GM23338 (cell line): Measurements from ENCODE around the gene LAPTM5. TPM values are rescaled to one million over a fixed set of nuclear protein-coding genes. Genes with fewer than 3 reads are reported as not detected.

Experiments used
- ATAC-seq: fragments of 200-7000 bp; cut with Tn5 transposase; 3 replicates; pipeline ENCODE4 v1.9.1; 2020
- DNase-seq: peaks from one replicate; pipeline ENCODE4 v3.0.0-alpha.2; 2015; ENCODE audit warnings: low spot score
- H2AFZ ChIP-seq: fragments of 200-600 bp; sonication (generic); 2 replicates; pipeline ENCODE4 v1.8.0; 2016; ENCODE audit warnings: antibody characterized with exemption, mild to moderate bottlenecking, moderate library complexity
- H3F3A ChIP-seq: fragments of 200-600 bp; sonication (generic); replicated peaks from 2 replicates; pipeline ENCODE4 v1.8.0; 2017; ENCODE audit warnings: antibody characterized with exemption, mixed run types, low read depth
- H3K27ac ChIP-seq: fragments of 200-600 bp; sonication (generic); 2 replicates; pipeline ENCODE4 v1.6.1; 2016; ENCODE audit warnings: low read depth
- H3K27me3 ChIP-seq: fragments of 200-600 bp; sonication (generic); 2 replicates; pipeline ENCODE4 v1.8.0; 2016; ENCODE audit warnings: mild to moderate bottlenecking, mixed run types, moderate library complexity; ENCODE audit not compliant: insufficient read depth
- H3K36me3 ChIP-seq: fragments of 200-600 bp; sonication (generic); 2 replicates; pipeline ENCODE4 v1.8.0; 2016; ENCODE audit warnings: mild to moderate bottlenecking; ENCODE audit not compliant: insufficient read depth
- H3K4me1 ChIP-seq: fragments of 200-600 bp; sonication (generic); 2 replicates; pipeline ENCODE4 v1.8.0; 2016; ENCODE audit warnings: mild to moderate bottlenecking, moderate library complexity; ENCODE audit not compliant: insufficient read depth
- H3K4me2 ChIP-seq: fragments of 200-600 bp; sonication (generic); 2 replicates; pipeline ENCODE4 v1.7.1; 2017; ENCODE audit warnings: mixed run types
- H3K4me3 ChIP-seq: fragments of 200-600 bp; sonication (generic); 2 replicates; pipeline ENCODE4 v1.6.1; 2016; ENCODE audit warnings: mixed run types
- H3K79me2 ChIP-seq: fragments of 200-600 bp; sonication (generic); replicated peaks from 2 replicates; pipeline ENCODE4 v1.8.0; 2017; ENCODE audit warnings: mild to moderate bottlenecking; ENCODE audit not compliant: insufficient read depth
- H3K9me2 ChIP-seq: fragments of 200-600 bp; sonication (generic); 2 replicates; pipeline ENCODE4 v1.8.0; 2017; ENCODE audit not compliant: insufficient read depth
- H4K20me1 ChIP-seq: fragments of 200-600 bp; sonication (generic); replicated peaks from 2 replicates; pipeline ENCODE4 v1.8.0; 2017; ENCODE audit warnings: mild to moderate bottlenecking; ENCODE audit not compliant: insufficient read depth
- H3K27ac Mint-ChIP-seq: 2 replicates; pipeline ENCODE4 v1.8.0; 2020; ENCODE audit warnings: inconsistent platforms, mild to moderate bottlenecking, moderate library complexity, mixed read lengths
- H3K27me3 Mint-ChIP-seq: 3 replicates; pipeline ENCODE4 v1.8.0; 2022; ENCODE audit warnings: low read depth, mild to moderate bottlenecking, moderate library complexity, mixed read lengths, inconsistent platforms; ENCODE audit not compliant: insufficient read depth, poor library complexity
- H3K36me3 Mint-ChIP-seq: 3 replicates; pipeline ENCODE4 v1.8.0; 2021; ENCODE audit warnings: low read depth, mild to moderate bottlenecking, inconsistent platforms, moderate library complexity, mixed read lengths
- H3K4me1 Mint-ChIP-seq: 3 replicates; pipeline ENCODE4 v1.8.0; 2020; ENCODE audit warnings: mild to moderate bottlenecking, inconsistent platforms, mixed read lengths
- H3K4me3 Mint-ChIP-seq: 3 replicates; pipeline ENCODE4 v1.8.0; 2021; ENCODE audit warnings: moderate library complexity, mild to moderate bottlenecking, inconsistent platforms, mixed read lengths
- H3K9me3 Mint-ChIP-seq: 3 replicates; pipeline ENCODE4 v1.8.0; 2020; ENCODE audit warnings: moderate library complexity, mild to moderate bottlenecking, inconsistent platforms, mixed read lengths
- CREB1 ChIP-seq: fragments of 250-450 bp; sonication (Bioruptor Pico); IDR thresholded peaks from 2 replicates; pipeline ENCODE4 v1.5.0; 2020; ENCODE audit warnings: low read depth, mild to moderate bottlenecking, moderate library complexity
- CTCF ChIP-seq, 2 experiments: fragments of 200-600 bp in 1 of 2; sonication (generic) in 1 of 2; conservative IDR thresholded peaks; 2 replicates each; pipeline versions ENCODE4 v1.5.1 to v1.6.1; 2016 to 2017; ENCODE audit warnings: antibody characterized with exemption in 2 of 2, low read depth in 2 of 2, mild to moderate bottlenecking in 2 of 2, moderate library complexity in 1 of 2
- ETS1 ChIP-seq: IDR thresholded peaks from 2 replicates; pipeline ENCODE4 v1.6.1; 2016; ENCODE audit warnings: antibody characterized with exemption
- EZH2 ChIP-seq: fragments of 200-600 bp; sonication (generic); IDR thresholded peaks from one replicate; pipeline ENCODE4 v1.8.0; 2017; ENCODE audit warnings: antibody characterized with exemption, mild to moderate bottlenecking, low read depth; ENCODE audit not compliant: unreplicated experiment
- EZH2phosphoT487 ChIP-seq: fragments of 200-600 bp; sonication (generic); IDR thresholded peaks from one replicate; pipeline ENCODE4 v1.8.1; 2018; ENCODE audit warnings: antibody characterized with exemption; ENCODE audit not compliant: unreplicated experiment
- JUNB ChIP-seq: IDR thresholded peaks from one replicate; pipeline ENCODE4 v1.6.1; 2016; ENCODE audit warnings: antibody characterized with exemption; ENCODE audit not compliant: unreplicated experiment
- NANOG ChIP-seq: IDR thresholded peaks from 2 replicates; pipeline ENCODE4 v1.6.1; 2016; ENCODE audit warnings: antibody characterized with exemption, borderline replicate concordance
- POLR2AphosphoS5 ChIP-seq: IDR thresholded peaks from 2 replicates; pipeline ENCODE4 v1.6.1; 2016; ENCODE audit warnings: antibody characterized with exemption, low read depth
- REST ChIP-seq: IDR thresholded peaks from one replicate; pipeline ENCODE4 v1.6.1; 2018; ENCODE audit warnings: antibody characterized with exemption; ENCODE audit not compliant: unreplicated experiment
- STAT1 ChIP-seq: IDR thresholded peaks from one replicate; pipeline ENCODE4 v1.6.1; 2016; ENCODE audit warnings: antibody characterized with exemption; ENCODE audit not compliant: unreplicated experiment
- ZNF114 ChIP-seq: fragments of 250-450 bp; sonication (Bioruptor Pico); IDR thresholded peaks from 2 replicates; pipeline ENCODE4 v1.5.0; 2020; ENCODE audit warnings: mild to moderate bottlenecking, moderate library complexity
- ZNF331 ChIP-seq: fragments of 250-450 bp; sonication (Bioruptor Pico); IDR thresholded peaks from 2 replicates; pipeline ENCODE4 v1.5.0; 2020; ENCODE audit warnings: low read depth, mild to moderate bottlenecking, moderate library complexity
- ZNF462 ChIP-seq: fragments of 250-450 bp; sonication (Bioruptor Pico); IDR thresholded peaks from 2 replicates; pipeline ENCODE4 v1.5.0; 2020; ENCODE audit warnings: mild to moderate bottlenecking, moderate library complexity
- polyA plus RNA-seq: library from polyadenylated mRNA; unstranded; fragments of >200 nt; fragmentation: Nextera tagmentation; extraction: Ambion mirVana; gene quantifications from 2 replicates; pipeline ENCODE4 v1.2.1, GENCODE V29; 2016
- total RNA-seq: library from RNA; depleted of rRNA; stranded (reverse); fragments of >200 nt; shearing (Covaris generic); gene quantifications from 2 replicates; pipeline ENCODE4 v1.2.3, GENCODE V29; 2014

Gene LAPTM5
- total and polyA plus RNA-seq, 2 experiments from 2014 or later, result 0.21 TPM; not detected in 1

GRCh38 chr1:30773722-30774358 lies 16.3 kb upstream of the LAPTM5 start:
- no peaks in the 10 kb centered on the region for H3K9me3 Mint-ChIP-seq
- Histone ChIP-seq H3K4me1 (no peaks in the 10 kb centered on the region), H4K20me1 (no peaks in the 10 kb centered on the region), H3K4me3 (no peak overlapping the region), H3K9me2 (no peaks in the 10 kb centered on the region), H3F3A (no peaks in the 10 kb centered on the region), H3K27me3 (no peaks in the 10 kb centered on the region), H3K36me3 (no peaks in the 10 kb centered on the region), H3K79me2 (no peaks in the 10 kb centered on the region), H3K27ac (no peak overlapping the region), H2AFZ (no peak overlapping the region), H3K4me2 (no peak overlapping the region)
- DNase-seq, result no peak
- no peaks in the 10 kb centered on the region; the same call in 2 of the 3 replicates for H3K4me1 Mint-ChIP-seq
- no peak overlapping the region for H3K27ac Mint-ChIP-seq
- no peak overlapping the region for H3K4me3 Mint-ChIP-seq
- no peak for ATAC-seq
- no peaks in the 10 kb centered on the region for H3K27me3 Mint-ChIP-seq
- no peak for TF ChIP-seq POLR2AphosphoS5
- no peak for TF ChIP-seq ETS1
- no peak for TF ChIP-seq EZH2phosphoT487
- TF ChIP-seq ZNF114 (CRISPR knock-in tag), result no peak
- TF ChIP-seq JUNB, result no peak
- TF ChIP-seq ZNF331 (CRISPR knock-in tag), result no peak
- TF ChIP-seq STAT1, result no peak
- no peak for TF ChIP-seq ZNF462 (CRISPR knock-in tag)
- TF ChIP-seq NANOG, result no peak
- TF ChIP-seq REST, result no peak
- no peak for TF ChIP-seq CTCF (conservative IDR thresholded peaks at IDR 0.05; ENCODE audit: low read depth in 2 of 2)
- no peak for TF ChIP-seq CREB1 (CRISPR knock-in tag)
- no peak for TF ChIP-seq EZH2
- no peaks in the 10 kb centered on the region for H3K36me3 Mint-ChIP-seq
